Esophagus squamous epithelium (tissue), 4 donors: ENCODE measurements around the gene RERE.

ENCODE experiments used
- CTCF ChIP-seq, 6 experiments: fragments of 450-650 bp in 4 of 6; fragments of 200-600 bp in 2 of 6; sonication (generic) in 2 of 6; IDR thresholded peaks; one replicate each; pipeline ENCODE4 v1.5.1; 2016 to 2019; ENCODE audit warnings: antibody characterized with exemption in 6 of 6, mild to moderate bottlenecking in 4 of 6, moderate library complexity in 4 of 6
- POLR2A ChIP-seq, 4 donors: fragments of 450-650 bp; IDR thresholded peaks; one replicate each; pipeline ENCODE4 v1.6.1; 2017; ENCODE audit warnings: antibody characterized with exemption in 4 of 4, mild to moderate bottlenecking in 4 of 4, moderate library complexity in 3 of 4

- TF ChIP-seq CTCF (IDR thresholded peaks at IDR 0.05) (no peak), POLR2A (IDR thresholded peaks at IDR 0.05) (no peak)
Observed at GRCh38 chr1:8676813-8677212, 140.6 kb downstream of the RERE start.
